ENCODE data around the gene TMCC1. TPM values are rescaled to one million over a fixed set of nuclear protein-coding genes. Genes with fewer than 3 reads are reported as not detected.
"Not testable (repeated sequence)": the region's sequence is repeated elsewhere in the genome, so short reads cannot be mapped to it uniquely, and the experiment has no call there.

Gene TMCC1
- total RNA-seq, 1 donor from 2014 or later, result 24.3 TPM

- no peak for TF ChIP-seq CTCF (conservative IDR thresholded peaks at IDR 0.05; ENCODE audit: low read depth, low read length)
- no peak for DNase-seq (ENCODE audit: low read depth)
- H3K4me3 ChIP-seq (ENCODE audit: low read depth, low read length), result no peak overlapping the region
Observed at GRCh38 chr3:129766135-129766534, 127.4 kb downstream of the TMCC1 start.

GRCh38 chr3:129764090-129764489 is 129.4 kb downstream of the TMCC1 start:
- TF ChIP-seq CTCF (conservative IDR thresholded peaks at IDR 0.05; ENCODE audit: low read depth, low read length), result no peak
- DNase-seq (ENCODE audit: low read depth), result no peak
- H3K4me3 ChIP-seq (ENCODE audit: low read depth, low read length), result no peak overlapping the region

GRCh38 chr3:129758785-129759320 is 134.7 kb downstream of the TMCC1 start:
- TF ChIP-seq CTCF (conservative IDR thresholded peaks at IDR 0.05; ENCODE audit: low read depth, low read length), result no peak
- no peak for DNase-seq (ENCODE audit: low read depth)
- H3K4me3 ChIP-seq (ENCODE audit: low read depth, low read length), result no peak overlapping the region

- H3K4me3 ChIP-seq (ENCODE audit: low read depth, low read length), result no peak overlapping the region
- no peak for DNase-seq (ENCODE audit: low read depth)
- TF ChIP-seq CTCF (conservative IDR thresholded peaks at IDR 0.05; ENCODE audit: low read depth, low read length), result no peak
Observed at GRCh38 chr3:129758306-129758705, 135.2 kb downstream of the TMCC1 start.

GRCh38 chr3:129756871-129757270 is 136.6 kb downstream of the TMCC1 start:
- no peak for TF ChIP-seq CTCF (conservative IDR thresholded peaks at IDR 0.05; ENCODE audit: low read depth, low read length)
- no peak overlapping the region for H3K4me3 ChIP-seq (ENCODE audit: low read depth, low read length)
- DNase-seq (ENCODE audit: low read depth), result no peak

- not testable (repeated sequence) for DNase-seq (ENCODE audit: low read depth); H3K4me3 ChIP-seq (ENCODE audit: low read depth, low read length)
Observed at GRCh38 chr3:129751105-129751504, 142.4 kb downstream of the TMCC1 start.

GRCh38 chr3:129749692-129750091 is 143.8 kb downstream of the TMCC1 start:
- no peak overlapping the region for H3K4me3 ChIP-seq (ENCODE audit: low read depth, low read length)
- TF ChIP-seq CTCF (conservative IDR thresholded peaks at IDR 0.05; ENCODE audit: low read depth, low read length), result no peak
- DNase-seq (ENCODE audit: low read depth), result no peak
